ENCODE measurements around the gene FAAP20.

DNA sequence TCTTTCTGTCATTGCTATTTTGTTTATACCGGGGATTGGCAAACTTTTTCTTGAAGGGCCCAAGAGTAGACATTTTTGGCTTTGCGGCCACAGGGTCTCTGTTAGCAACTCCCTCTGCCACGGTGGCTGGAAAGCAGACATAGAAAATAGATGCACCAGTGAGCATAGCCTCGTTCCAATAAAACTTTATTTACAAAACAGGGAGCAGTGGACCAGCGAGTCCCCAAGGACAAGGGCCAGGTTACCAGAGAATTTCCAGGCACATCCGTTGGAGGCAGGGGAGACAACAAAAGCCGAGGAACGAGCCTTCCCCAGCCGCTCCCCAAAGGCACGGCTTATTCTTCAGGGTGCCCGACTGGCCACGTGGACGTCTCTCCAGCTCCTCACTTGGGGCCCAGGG is 26.5 kb downstream of the FAAP20 start:
- TF ChIP-seq, protein P1, sequence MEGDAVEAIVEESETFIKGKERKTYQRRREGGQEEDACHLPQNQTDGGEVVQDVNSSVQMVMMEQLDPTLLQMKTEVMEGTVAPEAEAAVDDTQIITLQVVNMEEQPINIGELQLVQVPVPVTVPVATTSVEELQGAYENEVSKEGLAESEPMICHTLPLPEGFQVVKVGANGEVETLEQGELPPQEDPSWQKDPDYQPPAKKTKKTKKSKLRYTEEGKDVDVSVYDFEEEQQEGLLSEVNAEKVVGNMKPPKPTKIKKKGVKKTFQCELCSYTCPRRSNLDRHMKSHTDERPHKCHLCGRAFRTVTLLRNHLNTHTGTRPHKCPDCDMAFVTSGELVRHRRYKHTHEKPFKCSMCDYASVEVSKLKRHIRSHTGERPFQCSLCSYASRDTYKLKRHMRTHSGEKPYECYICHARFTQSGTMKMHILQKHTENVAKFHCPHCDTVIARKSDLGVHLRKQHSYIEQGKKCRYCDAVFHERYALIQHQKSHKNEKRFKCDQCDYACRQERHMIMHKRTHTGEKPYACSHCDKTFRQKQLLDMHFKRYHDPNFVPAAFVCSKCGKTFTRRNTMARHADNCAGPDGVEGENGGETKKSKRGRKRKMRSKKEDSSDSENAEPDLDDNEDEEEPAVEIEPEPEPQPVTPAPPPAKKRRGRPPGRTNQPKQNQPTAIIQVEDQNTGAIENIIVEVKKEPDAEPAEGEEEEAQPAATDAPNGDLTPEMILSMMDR (IDR thresholded peaks at IDR 0.05; ENCODE audit: poor library complexity): no peak
- no peak for TF ChIP-seq EZH2 (IDR thresholded peaks at IDR 0.05; ENCODE audit: borderline replicate concordance)
- no peak for TF ChIP-seq EZH2phosphoT487 (IDR thresholded peaks at IDR 0.05; ENCODE audit: low read depth, severe bottlenecking, unreplicated experiment)

All from hepatocyte (in vitro differentiated cells).